LNCaP clone FGC (cell line): ENCODE results near the gene PGBD5.

Experiments
- DNase-seq: peaks from one replicate; pipeline ENCODE4 v3.0.0-alpha.2; 2011; ENCODE audit warnings: low read depth
- H3K4me3 ChIP-seq: 2 replicates; pipeline ENCODE4 v1.5.1; 2011; ENCODE audit warnings: mild to moderate bottlenecking, low read depth, low read length, control low read depth
- TF ChIP-seq, protein P1 (sequence below): IDR thresholded peaks from 2 replicates; pipeline ENCODE4 v1.5.1; 2012; ENCODE audit warnings: mild to moderate bottlenecking; ENCODE audit not compliant: control insufficient read depth, insufficient read depth; ENCODE audit errors: extremely low read depth

PGBD5 gene

DNA sequence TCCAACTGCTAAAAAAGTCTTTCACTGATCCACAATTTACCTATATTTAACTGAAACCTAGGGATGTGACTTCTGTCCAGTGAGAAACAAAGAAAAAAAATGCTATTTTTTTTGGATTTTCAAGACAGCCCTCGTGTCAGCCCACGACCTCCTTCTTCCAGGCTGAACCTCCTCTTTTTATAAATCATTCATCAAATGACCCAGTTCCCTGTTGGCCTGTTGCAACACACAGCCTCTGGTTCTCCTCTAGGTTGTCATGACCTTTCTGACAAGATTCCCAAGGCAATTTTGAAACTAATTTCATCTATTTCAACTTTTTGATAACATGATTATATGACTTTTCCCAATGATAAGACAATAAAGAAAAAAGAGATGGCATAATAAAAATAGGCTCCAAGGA, 74.6 kb downstream of the PGBD5 start:
- no peak overlapping the region for H3K4me3 ChIP-seq
- TF ChIP-seq, protein P1, sequence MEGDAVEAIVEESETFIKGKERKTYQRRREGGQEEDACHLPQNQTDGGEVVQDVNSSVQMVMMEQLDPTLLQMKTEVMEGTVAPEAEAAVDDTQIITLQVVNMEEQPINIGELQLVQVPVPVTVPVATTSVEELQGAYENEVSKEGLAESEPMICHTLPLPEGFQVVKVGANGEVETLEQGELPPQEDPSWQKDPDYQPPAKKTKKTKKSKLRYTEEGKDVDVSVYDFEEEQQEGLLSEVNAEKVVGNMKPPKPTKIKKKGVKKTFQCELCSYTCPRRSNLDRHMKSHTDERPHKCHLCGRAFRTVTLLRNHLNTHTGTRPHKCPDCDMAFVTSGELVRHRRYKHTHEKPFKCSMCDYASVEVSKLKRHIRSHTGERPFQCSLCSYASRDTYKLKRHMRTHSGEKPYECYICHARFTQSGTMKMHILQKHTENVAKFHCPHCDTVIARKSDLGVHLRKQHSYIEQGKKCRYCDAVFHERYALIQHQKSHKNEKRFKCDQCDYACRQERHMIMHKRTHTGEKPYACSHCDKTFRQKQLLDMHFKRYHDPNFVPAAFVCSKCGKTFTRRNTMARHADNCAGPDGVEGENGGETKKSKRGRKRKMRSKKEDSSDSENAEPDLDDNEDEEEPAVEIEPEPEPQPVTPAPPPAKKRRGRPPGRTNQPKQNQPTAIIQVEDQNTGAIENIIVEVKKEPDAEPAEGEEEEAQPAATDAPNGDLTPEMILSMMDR: no peak
- no peak for DNase-seq

DNA sequence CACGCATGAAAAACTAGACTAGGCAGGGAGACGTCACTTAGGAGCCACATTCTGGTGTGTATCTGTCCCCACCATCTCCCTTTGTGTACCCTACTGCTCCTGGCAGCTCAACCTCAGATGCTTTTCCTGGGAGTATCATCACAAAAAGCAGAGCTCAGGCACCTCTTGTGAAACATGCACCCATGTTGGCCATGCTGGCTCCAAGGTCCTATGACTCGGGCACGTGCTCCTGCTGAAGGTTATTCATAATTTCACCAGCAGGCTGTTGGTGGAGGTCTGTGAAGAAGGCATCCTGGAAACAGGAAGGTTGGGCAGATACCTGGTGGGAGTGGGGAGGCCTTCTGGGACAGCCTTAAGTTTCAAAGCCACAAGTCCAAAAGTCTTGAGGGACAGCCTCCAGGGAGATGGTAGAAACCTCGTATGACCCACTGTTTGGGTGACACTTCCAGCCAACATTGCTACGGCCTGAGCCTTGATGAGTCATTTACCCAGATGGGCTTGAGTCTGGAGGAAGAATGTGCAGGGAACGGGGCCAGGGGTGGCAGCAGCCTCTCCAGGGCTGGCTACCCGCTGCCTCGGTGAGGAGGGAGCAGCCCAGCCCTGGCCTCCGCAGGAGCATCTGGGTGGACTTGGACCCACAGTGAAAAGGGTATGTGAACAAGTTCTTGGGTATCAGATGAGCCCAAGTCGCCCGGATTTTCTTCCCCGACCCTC, 75.8 kb downstream of the PGBD5 start:
- DNase-seq: no peak
- TF ChIP-seq, protein P1: no peak
- no peak overlapping the region for H3K4me3 ChIP-seq

DNA sequence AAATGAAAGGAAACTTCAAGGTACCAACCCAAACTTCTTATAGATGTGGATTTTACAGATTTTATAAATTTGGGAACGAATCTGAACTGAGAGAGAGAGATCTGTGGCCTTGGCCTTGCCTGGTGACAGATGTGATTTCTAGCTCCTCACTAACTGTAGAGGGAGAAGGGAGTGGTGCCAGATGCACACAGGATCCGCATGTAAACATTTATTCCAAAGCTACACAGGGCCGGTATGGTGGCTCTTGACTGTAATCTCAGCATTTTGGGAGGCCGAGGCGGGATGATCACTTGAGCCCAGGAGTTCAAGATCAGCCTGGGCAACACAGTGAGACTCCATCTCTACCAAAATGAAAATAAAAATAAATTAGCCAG, 77.1 kb downstream of the PGBD5 start:
- TF ChIP-seq, protein P1: no peak

DNA sequence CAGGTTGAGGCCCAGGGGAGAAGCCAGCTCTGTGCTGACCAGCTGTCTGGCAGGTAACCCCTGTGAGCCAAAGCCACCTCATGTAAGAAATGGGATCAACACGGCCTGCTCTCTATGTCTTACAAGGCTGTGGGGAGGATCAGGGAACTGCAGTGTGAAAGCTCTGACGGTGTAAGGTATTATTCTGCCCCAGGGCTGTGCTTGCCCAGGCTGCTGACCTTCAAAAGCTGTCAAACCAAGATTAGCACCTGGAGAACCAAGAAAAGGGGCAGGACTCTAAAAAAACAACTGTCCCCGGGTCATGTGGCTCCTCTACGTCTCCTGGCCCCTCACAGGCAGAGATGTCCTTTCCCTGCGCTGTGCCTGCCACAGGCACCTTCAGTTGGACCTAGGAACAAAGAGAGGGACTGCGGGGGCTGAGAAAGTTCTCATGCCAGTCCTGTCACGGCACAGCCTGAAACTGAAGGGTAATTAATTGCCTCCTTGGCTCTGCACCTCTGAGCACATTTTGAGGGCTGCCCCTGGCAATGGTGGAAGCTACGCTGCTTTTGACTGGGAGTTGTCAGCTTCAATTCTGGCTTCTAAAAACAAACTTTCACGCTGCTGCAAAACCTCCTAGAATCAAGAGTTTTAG, 77.6 kb downstream of the PGBD5 start:
- no peak for DNase-seq
- H3K4me3 ChIP-seq: no peak overlapping the region
- TF ChIP-seq, protein P1: no peak

More for the DNA sequence above, 77.1 kb downstream of the PGBD5 start:
- no peak for DNase-seq
- no peak overlapping the region for H3K4me3 ChIP-seq

DNA sequence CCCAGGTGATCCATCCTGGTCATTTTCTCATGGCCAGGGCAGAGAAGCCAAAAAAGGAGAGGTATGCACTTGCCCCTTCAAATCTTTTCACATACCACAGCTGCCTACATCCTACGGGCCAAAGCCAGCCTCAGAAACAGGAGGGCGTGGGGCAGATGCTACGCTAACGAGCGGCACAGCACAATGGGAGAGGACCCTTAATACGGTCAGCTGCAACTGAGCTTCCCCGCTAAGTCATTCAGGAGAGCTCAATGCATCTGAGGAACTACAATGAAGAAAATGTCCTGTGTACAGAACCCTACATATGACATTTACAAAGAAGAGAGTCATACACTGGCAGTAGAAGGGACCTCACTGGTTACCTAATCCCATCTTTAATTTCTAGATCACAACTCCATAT, 78.2 kb downstream of the PGBD5 start:
- no peak overlapping the region for H3K4me3 ChIP-seq
- TF ChIP-seq, protein P1: no peak
- DNase-seq: no peak

DNA sequence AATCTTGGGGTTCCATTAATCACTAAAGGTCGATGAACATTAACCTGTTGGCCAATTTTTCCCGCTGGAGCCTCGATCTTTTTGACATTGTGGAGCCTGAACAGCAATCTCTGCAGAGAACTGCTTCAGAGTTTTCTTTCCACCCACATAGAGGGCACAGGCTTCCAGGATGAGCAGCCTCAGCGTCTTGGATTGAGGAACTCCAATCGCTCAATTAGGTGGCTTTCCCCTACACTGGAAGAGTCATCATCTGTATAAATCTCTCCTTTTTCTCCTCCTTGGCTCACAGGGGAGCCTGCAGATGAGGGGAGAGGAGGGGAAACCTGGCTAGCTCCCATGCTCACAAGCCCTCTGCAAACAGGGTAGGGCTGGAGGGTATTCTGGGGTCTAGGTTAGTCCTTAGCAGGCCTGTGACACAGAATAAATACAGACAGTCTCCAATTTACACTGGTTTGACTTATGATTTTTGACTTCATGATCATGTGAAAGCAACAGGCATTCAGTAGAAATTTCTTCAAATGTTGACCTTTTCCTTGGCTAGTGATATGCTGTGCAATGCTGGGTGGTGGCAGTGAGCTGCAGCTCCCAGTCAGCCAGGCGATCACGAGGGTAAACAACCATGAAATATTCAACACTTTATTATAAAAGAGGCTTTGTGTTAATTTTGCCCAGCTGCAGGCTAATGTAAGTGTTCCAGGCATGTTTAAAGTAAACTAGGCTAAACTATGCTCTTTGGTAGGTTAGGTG, 80.8 kb downstream of the PGBD5 start:
- no peak overlapping the region for H3K4me3 ChIP-seq
- no peak for DNase-seq
- TF ChIP-seq, protein P1: no peak
